ENCODE measurements around the gene CCDC40.

The CCDC40 gene

DNA sequence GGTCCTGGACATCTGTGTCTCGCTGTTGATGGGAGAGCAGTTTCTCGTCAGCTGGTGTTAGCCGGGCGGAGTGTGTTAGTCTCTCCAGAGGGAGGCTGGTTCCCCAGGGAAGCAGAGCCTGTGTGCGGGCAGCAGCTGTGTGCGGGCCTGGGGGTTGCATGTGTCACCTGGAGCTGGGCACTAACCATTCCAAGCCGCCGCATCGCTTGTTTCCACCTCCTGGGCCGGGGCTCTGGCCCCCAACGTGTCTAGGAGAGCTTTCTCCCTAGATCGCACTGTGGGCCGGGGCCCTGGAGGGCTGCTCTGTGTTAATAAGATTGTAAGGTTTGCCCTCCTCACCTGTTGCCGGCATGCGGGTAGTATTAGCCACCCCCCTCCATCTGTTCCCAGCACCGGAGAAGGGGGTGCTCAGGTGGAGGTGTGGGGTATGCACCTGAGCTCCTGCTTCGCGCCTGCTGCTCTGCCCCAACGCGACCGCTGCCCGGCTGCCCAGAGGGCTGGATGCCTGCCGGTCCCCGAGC lies 82.9 kb downstream of the CCDC40 start:
- DNase-seq, result no peak

DNA sequence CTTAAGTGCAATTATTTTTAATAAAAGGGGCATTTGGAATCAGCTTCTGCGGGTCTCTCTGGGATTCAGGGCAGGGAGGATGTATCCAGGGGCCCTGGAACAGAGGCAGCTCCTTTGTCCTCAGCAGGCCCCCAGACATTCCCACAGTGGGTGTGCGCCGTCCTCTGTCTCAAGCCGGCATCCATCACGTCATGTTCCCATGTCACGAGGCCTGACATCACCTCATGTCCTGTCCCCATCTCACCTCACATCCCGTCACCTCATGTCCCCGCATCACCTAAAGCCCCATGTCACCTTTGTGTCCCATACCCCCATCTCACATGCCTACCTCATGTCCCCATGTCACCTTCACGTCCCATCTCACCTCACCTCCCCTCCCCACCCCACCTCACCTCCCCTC lies 83.4 kb downstream of the CCDC40 start:
- no peak for DNase-seq

DNA sequence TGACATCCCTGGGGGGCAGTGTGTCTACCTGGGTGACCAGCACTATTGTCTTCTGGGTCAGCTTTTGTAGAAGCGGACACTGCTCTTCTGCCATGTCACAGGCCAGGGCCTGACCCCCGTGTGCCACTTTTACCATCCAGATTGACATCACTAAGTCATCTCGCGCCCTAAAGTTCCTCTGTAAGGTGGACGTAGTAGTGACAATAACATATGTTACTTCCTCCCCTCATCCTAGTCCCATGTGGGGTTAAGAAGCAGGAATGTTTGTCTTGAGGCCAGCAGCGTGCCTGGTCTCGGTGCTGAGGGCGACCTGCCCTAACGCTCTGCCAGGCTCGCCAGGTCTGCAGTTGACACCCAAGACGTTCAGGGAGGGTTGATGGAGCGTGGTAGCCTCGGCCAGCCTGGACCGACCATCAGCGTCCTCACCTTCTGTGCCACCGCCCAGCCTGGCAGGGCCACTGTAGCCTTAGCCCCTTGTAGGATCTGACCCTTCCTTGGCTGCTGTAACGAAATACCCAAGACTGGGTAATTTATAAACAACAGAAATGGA lies 85.7 kb downstream of the CCDC40 start:
- DNase-seq, result no peak

DNA sequence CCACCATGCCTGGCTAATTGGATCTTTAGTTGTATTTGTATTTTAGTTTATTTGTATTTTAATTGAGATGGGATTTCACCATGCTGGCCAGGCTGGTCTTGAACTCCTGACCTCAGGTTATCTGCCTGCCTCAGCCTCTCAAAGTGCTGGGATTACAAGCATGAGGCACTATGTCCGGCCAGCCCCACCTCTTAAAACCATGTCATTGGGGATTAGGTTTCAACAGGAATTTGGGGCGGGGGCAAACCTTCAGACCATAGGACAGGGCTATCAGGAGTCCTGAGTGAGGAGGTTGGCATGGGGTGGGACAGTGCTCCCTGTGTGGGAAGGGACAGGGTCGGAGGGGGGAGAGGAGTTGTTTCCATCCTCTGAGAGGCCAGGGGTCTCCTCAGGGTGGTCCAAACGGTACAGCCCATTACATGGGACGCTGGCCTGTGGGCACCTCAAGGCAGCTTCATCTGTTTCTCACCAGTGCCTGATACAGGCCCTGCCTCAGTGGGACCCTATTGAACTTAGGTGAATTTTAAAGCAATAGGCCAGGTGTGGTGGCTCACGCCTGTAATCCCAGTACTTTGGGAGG lies 86.6 kb downstream of the CCDC40 start:
- DNase-seq, result no peak

DNA sequence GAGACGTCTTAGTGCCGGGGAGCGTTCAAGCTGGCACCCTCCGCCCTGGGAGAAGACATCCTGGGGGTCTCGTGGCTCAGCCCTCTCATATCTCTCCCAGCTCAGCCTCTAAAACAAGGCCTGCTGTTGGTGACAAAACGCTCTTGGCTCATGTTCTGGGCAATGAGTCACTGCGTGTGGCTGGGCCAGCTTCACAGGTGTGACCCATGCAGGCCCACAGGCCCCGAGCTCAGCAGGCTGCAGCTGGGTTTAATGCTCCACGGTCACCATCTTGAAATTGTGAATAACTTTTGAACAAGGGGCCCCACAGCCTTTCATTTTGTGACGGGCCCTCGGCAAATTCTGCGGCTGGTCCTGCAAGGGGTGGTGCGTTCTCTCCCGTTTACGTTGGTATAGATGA lies 87.3 kb downstream of the CCDC40 start:
- no peak for DNase-seq

DNA sequence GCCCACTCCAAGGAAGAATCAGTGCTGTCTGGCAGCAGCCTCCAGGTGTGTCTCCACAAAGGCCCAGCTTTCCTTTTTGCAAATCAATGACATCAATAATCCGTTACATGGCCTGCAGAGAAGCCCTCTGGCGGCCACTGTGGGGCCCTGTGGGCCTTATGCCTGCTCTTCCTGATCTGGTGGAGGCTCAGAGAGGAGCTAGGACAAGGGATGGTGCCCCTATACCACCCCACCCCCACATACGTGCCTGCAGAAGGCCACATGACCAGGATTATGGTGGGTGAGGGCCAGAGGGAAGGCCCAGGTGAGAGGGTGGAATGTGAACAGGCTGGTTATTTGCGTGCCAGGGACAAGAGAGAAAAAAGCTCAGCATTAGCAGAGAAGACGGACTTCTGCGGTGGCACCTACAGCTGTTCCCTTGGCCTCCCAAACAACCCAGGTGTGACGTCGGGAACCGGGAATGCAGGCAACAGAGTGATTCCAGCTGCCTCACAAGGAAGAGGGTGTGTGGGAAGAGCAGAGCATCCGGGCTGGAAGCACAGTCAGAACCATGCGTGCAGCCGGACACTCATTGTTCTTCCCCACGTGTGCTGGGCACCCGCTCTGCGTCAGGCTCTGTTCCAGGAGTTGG lies 88.0 kb downstream of the CCDC40 start:
- DNase-seq, result no peak

DNA sequence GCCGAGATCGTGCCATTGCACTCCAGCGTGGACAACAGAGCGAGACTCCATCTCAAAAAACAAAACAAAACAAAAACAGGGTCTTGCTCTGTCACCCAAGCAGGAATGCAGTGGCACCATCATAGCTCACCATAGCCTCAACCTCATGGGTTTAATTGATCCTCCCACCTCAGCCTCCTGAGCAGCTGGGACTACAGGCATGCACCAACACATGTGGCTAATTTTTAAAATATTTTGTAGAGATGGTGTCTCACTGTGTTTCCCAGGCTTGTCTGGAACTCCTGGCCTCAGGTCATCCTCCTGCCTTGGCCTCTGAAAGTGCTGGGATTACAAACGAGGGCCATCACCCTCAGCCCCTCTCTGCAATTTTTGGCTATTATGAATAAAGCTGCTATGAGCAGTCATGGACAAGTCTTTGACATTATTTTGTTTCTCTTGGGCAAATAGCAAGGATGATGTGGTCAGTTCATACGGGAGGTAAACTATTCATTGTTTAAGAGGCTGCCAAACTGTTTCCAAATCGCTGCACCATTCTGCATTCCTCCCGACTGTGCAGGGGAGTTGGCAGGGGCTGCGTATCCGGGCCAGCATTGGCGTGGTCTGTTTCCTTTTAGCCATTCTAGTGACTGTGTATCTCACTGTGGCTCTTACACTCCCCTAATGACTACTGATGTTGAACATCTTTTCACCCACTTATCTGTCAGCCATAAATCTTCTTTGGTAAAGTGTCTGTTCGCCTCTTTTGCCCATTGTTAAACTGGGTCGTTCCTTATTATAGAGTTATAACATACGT lies 89.4 kb downstream of the CCDC40 start:
- no peak for DNase-seq

DNA sequence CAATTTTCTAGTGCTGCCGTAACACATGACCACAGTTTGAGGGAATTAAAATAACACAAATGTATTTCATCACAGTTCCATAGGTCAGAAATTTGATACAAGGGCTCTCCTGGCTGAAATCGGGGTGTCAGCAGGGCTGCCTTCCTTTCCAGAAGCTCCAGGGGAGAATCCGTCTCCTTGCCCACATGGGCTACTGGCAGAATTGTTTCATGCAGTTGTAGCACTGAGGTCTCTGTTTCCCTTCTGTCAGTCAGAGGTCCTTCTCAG lies 89.9 kb downstream of the CCDC40 start:
- no peak for DNase-seq

DNA sequence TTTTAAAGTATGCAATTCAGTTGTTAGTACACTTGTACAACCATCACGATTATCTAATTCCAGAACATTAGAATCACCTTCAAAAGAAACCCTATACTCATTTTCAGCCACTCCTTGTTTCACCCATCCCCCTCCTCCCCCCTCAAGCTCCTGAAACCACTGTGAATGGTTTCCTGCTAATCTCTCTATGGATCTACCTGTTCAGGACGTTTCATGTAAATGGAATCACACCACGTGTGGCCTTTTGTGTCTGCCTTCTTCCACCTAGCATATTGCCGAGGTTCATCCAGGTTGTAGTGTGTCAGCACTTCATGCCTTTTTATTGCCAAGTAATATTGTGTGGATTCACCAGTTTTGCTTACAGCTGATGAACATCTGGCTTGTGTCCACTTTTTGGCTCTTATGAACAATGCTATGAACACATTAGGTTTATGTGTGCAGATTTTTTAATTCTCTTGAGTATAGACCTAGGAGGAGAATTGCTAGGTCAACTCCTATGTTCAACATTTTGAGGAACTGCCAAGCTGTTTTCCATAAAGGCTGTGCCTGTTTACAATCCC lies 92.6 kb downstream of the CCDC40 start:
- DNase-seq, result no peak

DNA sequence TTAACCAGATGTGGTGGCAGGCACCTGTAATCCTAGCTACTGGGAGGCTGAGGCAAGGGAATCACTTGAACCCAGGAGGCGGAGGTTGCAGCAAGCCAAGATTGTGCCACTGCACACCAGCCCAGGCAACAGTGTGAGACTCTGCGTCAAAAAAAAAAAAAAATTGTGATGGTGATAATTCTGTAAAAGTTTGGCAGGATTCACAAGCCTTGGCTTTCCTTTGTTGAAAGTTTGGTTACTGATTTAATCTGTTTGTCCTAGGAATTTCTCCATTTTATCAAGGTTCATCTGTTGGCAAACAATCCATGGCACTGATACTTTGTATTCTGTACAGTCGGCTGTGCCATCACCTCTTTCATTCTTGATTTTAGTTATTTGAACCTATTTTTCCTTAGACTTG lies 94.5 kb downstream of the CCDC40 start:
- DNase-seq, result no peak

DNA sequence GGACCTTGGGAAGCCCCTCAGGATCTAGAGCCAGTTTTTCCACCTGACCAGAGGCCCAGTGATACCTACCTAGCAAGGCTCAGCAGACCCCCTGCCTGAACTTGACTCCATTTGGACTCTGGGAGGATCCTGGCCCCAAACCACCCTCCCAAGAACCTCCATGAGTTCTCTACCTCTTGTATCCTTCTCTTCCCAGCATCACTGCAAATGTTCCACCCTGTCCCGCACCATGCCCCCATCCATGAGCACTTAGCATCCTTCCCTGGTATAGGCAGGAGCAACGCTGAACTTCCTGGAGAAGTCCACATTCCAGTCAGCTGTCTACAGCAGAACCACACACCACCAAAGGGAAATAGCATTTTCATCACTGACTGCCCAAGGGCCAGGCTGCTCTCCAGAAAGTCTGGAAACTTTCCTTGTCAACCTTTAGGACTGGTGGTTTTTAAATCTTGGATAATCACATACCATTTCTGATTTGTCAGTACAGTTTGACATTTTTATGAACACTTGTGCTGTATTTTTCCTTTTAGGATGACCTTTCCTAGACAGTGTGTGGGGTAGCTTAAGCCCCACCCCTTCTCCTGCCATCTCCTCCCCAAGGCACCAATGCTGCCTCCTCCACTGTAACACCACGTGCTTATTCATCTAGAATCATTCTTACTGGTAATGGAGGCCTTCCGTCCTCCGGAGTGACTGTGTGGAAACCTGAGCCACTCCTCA lies 96.6 kb downstream of the CCDC40 start:
- DNase-seq, result no peak

DNA sequence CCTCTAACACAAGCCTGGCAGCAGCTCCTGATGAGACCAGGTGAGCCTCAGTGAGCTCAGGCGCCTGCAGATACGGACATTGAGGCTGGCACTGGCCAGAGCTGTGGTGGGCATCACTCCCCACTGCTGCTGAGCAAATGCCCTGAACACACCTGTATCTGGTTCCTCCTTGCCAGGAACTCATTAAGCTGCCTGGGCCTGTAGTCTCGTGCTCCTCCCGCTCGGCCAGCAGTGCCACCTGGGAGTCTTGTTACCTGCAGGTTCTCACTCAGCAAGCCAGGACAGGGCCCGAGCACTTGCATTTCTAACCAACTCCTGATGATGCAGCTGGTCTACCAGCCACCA lies 97.2 kb downstream of the CCDC40 start:
- no peak for DNase-seq

DNA sequence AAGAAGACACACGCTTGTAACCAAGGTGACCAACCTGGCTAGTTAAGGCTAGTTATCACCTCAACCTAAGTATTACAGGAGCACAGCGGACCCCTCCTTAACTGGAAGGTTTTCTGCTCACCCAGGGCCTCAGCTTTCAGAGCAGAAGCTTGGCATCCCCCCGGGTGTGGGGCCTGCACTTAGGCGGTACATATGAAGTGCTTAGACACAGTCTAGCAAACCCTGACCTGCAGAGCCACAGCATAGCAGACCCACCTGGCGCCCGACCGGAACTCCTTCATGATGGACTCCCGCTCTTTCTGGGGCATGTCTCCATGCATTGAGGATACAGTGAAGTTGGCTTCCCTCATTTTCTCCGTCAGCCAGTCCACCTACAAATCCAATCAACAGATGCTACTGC lies 100.7 kb downstream of the CCDC40 start:
- no peak for DNase-seq

DNA sequence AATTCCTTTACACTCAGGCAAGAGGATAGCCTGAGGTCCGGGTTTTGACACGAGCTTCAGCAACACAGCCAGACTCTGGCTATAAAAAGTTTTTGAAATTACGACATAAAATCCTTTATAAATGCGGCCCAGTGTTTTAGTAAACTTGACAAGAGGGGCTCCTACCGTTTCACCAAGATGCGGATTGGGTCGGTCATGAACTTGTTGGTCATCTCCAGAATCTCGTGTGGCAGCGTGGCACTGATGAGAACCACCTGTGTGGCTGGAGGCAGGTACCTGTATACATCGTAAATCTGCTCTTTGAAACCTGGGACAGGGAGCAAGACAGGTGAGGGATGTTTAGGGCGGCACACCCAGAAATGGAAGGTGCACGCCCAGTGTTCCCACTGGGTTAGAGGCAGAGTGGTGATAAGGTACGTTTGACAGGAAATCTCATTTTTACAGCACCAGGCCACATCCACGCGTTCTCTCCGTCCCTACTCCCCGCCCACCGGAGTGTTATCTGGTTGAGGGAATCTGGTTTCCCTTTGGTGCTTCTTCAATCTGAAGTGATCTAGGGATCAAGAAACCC lies 102.5 kb downstream of the CCDC40 start:
- DNase-seq, result no peak

DNA sequence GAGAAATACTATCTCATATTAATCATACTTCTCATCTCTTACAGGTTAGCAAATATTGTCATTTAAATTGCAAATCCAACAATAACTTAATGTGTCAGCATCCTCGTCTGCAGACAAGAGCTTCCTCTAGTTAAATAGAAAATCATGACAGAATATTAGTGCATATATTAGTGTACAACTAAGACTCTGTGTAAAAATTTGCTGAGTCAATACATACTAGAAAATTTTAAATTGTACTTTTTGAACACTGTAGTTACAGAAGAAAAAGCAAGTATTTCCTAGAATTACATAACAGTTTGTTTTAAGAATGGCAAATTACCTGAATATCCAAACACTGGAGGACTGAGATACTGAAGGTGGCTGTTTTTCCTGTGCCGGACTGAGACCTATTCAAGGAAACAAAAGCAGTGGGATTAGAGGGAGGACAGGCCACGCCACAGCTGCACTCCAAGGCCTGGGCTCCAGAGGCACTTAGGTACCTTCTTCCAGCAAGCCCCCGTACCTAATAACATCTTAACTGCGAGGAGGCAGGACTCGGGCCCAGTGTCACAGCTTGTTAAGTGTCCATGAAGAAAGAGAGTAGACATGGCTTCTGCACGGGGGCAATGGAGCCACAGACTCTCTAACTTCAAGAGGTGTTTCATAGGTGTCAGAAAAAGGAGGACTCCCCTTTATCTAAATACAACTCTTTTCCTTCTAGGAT lies 105.2 kb downstream of the CCDC40 start:
- no peak for DNase-seq

DNA sequence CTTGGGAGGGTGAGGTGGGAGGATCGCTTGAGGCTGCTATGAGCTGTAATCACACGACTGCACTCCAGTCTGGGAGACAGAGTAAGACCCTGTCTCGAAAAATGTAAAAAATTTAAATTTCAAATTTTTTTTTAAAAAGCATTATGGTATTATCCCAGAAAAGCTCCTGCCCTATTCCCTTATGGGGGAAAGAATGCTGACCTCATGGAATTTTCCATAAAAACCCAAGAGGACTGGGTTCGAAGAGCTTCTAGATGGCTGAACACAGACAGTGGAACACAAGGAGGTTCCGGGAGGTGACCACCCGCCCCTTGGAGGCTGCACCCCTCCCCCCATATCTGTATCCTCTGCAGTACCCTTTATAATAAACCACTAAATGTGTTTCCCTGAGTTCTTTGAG lies 106.5 kb downstream of the CCDC40 start:
- DNase-seq, result no peak

DNA sequence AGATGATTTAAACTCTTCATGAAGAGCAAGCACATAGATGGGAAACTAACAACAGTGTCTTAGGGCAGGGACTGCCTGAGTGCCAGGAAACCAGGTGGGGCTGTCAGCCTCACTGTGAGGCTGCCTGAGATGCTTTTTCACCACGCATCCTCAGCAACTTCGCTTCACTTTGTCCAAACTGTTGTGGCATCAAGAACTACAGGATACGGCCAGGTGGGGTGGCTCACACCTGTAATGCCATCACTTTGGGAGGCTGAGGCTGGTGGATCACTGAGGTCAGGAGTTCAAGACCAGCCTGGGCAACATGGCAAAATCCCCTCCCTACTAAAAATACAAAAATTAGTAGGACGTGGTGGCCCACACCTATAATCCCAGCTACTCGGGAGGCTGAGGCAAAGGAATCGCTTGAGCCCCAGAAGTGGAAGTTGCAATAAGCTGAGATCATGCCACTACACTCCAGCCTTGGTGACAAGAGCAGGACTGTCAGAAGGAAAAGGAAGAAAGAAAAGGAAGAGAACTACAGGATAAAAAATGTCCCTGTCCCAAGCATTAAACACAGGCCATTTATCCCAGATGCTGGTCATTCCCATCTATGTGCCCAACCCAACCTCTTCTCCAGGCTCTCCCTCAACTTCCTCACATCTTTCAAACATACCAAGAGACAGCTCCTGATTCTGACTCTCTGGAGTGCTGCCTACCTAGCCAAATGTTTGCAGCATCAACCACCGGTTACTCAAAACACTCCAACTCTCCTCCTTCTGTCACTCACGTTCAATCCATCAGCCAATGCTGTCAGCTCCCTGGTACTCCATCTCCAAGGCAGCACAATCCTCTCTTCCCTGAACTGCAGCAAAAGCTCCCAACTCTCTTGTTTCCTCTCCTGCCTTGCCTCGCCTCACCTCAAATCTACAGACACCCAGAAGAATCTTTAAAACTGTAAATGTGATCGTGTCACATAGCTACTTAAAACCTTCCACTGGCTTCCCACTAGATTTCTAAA lies 108.9 kb downstream of the CCDC40 start:
- no peak for DNase-seq

DNA sequence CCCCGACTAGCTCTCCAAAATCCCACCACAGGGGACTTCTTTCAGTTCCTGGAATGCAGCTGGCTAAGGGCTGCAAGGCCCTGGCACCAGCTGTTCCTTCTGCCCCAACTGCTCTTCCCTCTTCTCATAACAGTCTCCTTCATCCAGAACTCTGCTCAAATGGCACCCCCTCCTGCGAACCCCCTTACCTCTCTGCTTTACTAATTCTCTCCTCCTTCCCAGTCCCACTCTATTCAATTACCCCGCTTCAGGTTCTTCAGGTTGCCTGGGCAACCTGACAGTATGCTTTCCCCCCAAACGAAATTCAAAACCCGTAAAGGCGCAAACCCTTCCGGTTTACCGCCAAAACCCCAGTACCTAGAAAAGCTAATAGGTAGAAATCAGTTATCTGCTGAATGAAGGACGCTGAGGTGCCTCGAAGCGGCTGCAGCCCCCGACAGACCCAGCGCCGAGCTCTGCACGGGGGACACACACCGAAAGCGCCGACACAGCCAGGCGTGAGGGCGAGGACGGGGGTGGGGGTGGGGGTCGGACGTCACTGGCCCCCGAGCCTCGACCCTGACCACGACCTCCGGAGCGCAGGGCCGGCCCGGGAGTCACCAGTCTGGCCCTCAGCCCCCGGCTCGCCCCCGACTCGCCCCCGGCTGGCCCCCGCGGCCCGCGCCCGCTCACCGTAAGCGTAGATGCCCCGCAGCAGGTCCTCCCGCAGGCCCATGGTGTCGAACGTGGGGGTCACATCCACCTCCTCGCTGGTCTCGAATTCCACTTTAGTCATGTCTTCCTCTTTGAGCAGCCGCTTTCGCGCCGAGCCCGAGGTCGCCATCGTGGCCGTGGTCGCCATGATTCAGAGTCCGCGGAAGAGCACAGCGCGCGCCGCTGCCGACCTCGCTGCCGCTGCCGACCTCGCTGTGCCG lies 109.9 kb downstream of the CCDC40 start:
- peak in 1 of 2 donors; percentile 24 for DNase-seq

DNA sequence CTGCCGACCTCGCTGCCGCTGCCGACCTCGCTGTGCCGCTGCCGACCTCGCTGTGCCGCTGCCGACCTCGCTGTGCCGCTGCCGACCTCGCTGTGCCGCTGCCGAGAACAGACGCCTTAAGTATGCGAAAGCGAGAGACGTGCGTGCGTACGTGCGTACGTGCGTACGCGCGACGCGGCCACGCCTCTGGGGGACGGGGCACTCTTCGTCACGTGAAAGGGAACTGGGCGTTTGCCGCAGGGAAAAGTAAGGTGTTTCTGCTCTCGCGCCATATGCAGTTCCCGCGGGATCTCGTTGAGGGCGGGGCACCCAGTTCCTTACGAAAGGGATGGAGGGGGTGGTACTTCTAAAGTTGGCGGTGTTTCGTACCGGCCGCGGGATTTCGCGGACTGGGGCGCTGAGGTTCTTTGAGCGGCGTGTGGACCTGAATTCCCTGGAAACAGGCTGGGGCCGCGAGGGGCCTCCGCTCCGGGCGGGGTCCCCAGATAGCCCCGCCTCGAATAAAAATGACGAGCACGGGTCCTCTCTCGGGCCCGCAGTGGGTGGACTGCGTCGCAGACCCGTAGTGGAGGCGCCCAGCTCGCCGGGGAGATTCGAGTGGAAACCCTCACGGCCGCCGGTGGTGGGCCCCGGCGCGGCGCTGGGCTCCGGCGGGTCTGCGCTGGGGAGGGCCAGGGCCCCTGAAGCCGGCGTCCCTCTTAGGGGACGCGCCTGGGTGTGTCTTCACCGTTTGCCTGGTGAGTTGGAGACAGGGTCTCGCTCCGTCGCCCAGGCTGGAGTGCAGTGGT lies 110.8 kb downstream of the CCDC40 start, which contains the start of gene EIF4A3:
EIF4A3 (minus strand) TSS at position 94 of the 788 bp plus-strand sequence. CDS start 167 bp downstream, outside the sequence.
- peak; percentile 97 to 98 for DNase-seq
